Measurements from ENCODE around the gene RERE.

GRCh38 chr1:8691662-8692061 lies 125.8 kb downstream of the RERE start:
- TF ChIP-seq POLR2AphosphoS5 (IDR thresholded peaks at IDR 0.05), result no peak
- TF ChIP-seq, protein P1, sequence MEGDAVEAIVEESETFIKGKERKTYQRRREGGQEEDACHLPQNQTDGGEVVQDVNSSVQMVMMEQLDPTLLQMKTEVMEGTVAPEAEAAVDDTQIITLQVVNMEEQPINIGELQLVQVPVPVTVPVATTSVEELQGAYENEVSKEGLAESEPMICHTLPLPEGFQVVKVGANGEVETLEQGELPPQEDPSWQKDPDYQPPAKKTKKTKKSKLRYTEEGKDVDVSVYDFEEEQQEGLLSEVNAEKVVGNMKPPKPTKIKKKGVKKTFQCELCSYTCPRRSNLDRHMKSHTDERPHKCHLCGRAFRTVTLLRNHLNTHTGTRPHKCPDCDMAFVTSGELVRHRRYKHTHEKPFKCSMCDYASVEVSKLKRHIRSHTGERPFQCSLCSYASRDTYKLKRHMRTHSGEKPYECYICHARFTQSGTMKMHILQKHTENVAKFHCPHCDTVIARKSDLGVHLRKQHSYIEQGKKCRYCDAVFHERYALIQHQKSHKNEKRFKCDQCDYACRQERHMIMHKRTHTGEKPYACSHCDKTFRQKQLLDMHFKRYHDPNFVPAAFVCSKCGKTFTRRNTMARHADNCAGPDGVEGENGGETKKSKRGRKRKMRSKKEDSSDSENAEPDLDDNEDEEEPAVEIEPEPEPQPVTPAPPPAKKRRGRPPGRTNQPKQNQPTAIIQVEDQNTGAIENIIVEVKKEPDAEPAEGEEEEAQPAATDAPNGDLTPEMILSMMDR (IDR thresholded peaks at IDR 0.05), result no peak
